ENCODE results near the gene PIP5KL1. TPM values are rescaled to one million over a fixed set of nuclear protein-coding genes. Genes with fewer than 3 reads are reported as not detected.

Gene PIP5KL1
- total RNA-seq, 2 donors from 2014 or later, result 0.85 to 0.89 TPM

DNA sequence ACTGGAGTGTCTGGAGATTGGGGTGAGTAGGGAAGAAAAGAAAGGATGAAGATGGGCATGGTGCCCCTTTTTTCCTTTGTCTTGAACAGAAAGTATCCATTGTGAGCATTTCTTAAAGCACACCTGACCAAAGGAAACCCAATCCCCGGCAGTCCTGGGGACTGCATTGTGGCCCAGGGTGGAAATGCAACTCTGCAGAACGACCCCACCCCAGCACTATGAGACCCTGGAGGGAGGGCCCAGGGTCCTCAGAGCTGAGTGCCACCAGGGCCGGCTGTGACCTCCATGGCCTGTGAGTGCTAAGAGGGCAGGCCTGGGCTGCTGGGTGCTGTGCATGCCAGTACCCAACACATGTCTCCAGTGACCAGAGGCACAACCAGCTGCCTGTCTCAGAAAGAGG, 31.7 kb upstream of the PIP5KL1 start:
- TF ChIP-seq CTCF (IDR thresholded peaks at IDR 0.05), result no peak
- peaks cover 43% of the 10 kb centered on the region for H3K4me1 ChIP-seq
- no peak overlapping the region for H3K4me3 ChIP-seq
- H3K27ac ChIP-seq, result no peak overlapping the region
- no peaks in the 10 kb centered on the region for H3K36me3 ChIP-seq
- no peaks in the 10 kb centered on the region for H3K9me3 ChIP-seq
- intact Hi-C loops (cut with DNase I), result no loop called here
- no peaks in the 10 kb centered on the region for H3K27me3 ChIP-seq
- H3K9ac ChIP-seq (ENCODE audit: low read depth in 2 of 2, low read length in 2 of 2), result no peak overlapping the region
- DNase-seq, result no peak

DNA sequence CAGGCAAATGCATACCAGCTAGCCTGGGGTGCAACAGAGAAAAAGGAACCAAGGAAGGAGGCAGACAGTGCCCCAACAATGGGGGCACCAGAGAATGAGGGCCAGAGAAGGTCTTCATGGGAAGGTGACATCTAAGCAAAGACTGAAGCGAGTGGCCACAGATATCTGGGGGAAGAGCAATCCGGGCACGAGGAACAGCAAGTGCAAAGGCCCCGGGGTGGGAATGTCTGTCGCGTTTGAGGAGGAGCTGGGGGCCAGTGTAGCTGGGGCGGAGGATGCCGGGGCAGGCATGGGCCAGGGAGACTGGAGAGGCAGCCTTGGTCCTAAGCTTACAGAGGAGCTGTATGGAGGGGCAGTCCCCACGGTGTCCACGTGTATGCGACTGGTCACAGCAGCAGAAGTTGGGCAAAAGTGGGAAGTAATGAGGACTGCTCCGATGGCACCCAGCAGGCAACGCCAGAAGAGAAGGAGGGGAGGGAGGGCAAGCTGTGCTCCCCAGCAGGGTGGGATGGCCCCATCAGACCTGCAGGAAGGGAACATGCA, 31.1 kb upstream of the PIP5KL1 start:
- Histone ChIP-seq H3K27me3 (no peaks in the 10 kb centered on the region), H3K9me3 (no peaks in the 10 kb centered on the region), H3K27ac (no peak overlapping the region), H3K4me3 (no peak overlapping the region), H3K4me1 (peaks cover 40% of the 10 kb centered on the region), H3K9ac (ENCODE audit: low read depth in 2 of 2, low read length in 2 of 2) (no peak overlapping the region), H3K36me3 (no peaks in the 10 kb centered on the region)
- DNase-seq, result no peak
- intact Hi-C loops (cut with DNase I), result no loop called here
- TF ChIP-seq CTCF (IDR thresholded peaks at IDR 0.05), result no peak

DNA sequence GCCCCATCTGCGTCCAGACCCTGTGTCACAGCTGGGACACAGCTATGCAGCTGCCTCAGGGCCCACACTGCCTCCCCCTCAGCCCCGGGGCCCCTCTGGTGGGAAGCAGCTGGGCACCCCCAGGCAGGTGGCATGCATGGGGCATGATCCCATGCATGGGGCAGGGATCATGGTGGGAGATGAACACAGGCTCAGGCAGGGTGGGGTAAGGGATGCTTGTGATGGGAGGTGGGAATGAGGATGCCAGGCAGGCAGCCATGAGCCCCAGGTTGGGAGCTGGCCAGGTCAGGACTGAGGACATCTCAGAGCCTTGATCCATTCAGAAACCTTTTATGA, 30.5 kb upstream of the PIP5KL1 start:
- TF ChIP-seq CTCF (IDR thresholded peaks at IDR 0.05), result no peak
- DNase-seq, result no peak
- Histone ChIP-seq H3K27me3 (no peaks in the 10 kb centered on the region), H3K27ac (no peak overlapping the region), H3K4me3 (no peak overlapping the region), H3K9me3 (no peaks in the 10 kb centered on the region), H3K9ac (ENCODE audit: low read depth in 2 of 2, low read length in 2 of 2) (peak overlapping the region in 1 of 2 donors; percentile 68), H3K36me3 (no peaks in the 10 kb centered on the region), H3K4me1 (peaks cover 34% of the 10 kb centered on the region)
- intact Hi-C loops (cut with DNase I), result no loop called here

GRCh38 chr9:127960410-127961154, 30.0 kb upstream of the PIP5KL1 start:
- Histone ChIP-seq H3K9ac (ENCODE audit: low read depth in 2 of 2, low read length in 2 of 2) (peak overlapping the region; percentile 15 to 68), H3K27me3 (no peaks in the 10 kb centered on the region), H3K9me3 (no peaks in the 10 kb centered on the region), H3K4me3 (no peak overlapping the region), H3K4me1 (peaks cover 29% of the 10 kb centered on the region), H3K36me3 (no peaks in the 10 kb centered on the region), H3K27ac (peak overlapping the region; percentile 59)
- TF ChIP-seq CTCF (IDR thresholded peaks at IDR 0.05), result no peak
- intact Hi-C loops (cut with DNase I), result no loop called here
- no peak for DNase-seq

- TF ChIP-seq CTCF (IDR thresholded peaks at IDR 0.05), result no peak
- Histone ChIP-seq H3K4me3 (no peak overlapping the region), H3K27me3 (no peaks in the 10 kb centered on the region), H3K27ac (peak overlapping the region; percentile 59), H3K36me3 (no peaks in the 10 kb centered on the region), H3K4me1 (peaks cover 26% of the 10 kb centered on the region), H3K9ac (ENCODE audit: low read depth in 2 of 2, low read length in 2 of 2) (peak overlapping the region; percentile 47 to 68), H3K9me3 (no peaks in the 10 kb centered on the region)
- intact Hi-C loops (cut with DNase I), result no loop called here
- no peak for DNase-seq
These were observed 29.3 kb upstream of the PIP5KL1 start for GRCh38 chr9:127959841-127960409.

All from colonic mucosa (tissue), 4 donors.